HG02884 (cell line): Measurements from ENCODE around the gene TLE1.

Experiments used
- ATAC-seq: cut with Tn5 transposase; IDR thresholded peaks from one replicate; pipeline ENCODE4 v1.9.1; 2021; ENCODE audit warnings: mild to moderate bottlenecking, moderate library complexity; ENCODE audit not compliant: unreplicated experiment

TLE1 gene

GRCh38 chr9:81686614-81687520 lies 2.5 kb downstream of the TLE1 start:
- peak; percentile 21 for ATAC-seq

DNA sequence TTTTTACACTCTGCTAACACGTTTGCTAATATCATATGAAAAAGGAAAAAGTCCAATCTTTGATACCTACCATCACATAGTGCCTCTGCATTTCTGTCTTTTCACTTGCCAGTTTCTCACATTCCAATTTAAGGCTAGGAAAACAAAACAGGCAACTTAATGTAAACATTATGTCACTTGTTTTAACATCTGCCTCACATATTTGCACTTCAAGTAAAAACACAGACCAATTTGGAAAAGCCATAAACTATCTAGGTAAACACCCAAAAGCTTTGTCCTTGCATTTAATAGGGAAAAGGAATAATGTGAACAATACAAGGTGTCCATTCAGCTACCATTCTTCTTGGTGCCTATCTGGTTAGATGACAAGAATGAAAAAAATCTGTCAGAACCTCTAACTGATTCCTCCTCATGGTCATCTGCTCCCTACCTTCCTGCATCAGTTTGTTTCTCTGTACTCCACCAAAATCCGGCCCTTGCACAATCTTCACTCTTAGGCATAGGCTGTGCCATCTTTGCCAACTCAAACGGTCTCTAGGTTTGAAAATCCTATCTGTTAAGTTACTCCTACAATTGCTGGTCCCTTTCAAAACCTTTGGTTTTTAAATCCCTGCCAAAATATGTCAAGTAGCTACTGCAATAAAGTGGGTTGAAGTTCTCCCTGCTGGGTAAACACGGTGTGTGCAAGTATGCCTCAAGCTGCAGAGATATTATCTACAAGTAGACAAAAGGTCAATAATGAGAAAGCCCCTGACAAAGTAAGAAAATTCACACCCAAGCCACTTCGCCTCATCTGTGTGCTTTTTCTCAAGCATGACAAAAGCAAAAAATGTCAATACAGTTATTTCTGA lies 3.4 kb downstream of the TLE1 start:
- no peak for ATAC-seq

DNA sequence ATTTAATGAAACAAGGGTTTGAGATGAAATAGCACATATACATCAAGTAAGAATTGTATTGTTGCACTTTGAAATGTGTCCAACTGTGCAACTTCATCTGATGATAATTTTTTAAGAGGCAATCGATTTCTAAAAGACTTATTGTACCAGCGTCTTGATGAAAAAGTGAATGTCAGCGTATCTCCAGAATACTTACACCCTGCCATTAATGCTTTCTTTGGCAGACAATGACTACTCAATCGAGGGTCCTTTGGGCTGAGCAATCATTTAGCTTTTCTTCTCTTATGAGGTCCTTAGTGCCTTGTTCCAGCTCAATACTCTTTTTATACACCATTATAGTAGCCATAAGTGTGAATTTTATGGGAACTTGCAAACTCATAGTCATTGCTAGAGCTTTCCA lies 4.7 kb downstream of the TLE1 start:
- no peak for ATAC-seq

DNA sequence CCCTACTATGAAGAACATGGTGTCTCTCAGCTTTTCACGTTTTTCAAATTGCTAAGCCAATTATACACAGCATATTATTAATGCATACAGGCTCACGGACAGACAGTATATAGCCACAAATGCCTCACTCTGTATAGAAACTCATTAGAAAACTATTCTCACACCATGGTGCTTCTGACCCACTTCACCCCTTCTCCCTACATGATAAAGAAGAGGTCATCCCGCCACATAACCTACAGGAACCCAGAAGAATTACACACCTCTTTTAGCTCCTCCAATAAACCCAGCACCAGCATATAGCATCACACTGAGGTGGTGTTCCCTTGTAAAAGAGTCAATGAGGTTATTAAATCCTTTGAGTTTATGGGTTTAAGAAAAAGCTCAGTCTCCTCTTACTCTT lies 5.6 kb downstream of the TLE1 start:
- no peak for ATAC-seq

DNA sequence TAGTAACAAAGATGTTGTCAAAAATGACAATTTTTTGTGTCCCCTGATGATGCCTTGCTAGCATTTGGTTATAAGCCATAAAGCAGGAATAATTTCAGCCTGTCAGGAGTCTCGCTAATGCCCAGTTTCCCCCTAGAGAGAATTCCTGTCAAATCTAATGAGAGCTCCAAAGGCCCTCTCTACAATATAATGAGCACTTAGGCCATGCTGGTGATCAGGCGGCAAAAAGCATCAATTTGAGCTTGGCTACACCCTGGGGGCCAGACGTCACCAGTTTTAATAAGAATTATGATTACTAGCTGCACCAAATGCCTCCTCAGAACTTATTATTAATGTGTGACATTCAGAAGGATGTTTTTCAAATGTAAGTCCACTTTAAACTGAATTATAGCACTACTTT lies 6.1 kb downstream of the TLE1 start:
- ATAC-seq, result no peak

DNA sequence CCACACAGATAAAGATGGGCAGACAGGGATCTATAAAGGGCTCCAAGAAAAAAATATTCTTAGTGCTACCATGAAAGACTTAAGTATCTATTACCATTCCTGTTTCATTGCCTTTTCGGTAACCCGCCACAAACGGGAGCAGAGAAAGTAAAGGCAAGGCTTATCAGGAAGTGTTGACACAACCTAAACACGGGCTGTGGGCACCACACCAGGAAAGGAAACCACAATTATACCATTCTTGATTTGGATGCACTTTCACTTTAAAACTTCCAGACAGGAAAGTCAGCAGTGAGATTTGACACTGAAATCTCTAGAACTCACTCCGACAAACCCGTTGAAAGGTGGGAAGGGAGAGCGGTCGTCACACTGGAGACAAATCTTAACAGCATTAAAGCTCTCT lies 6.5 kb downstream of the TLE1 start:
- no peak for ATAC-seq

- no peak for ATAC-seq
Observed at GRCh38 chr9:81682177-81682576, 7.2 kb downstream of the TLE1 start.

GRCh38 chr9:81680506-81680905 lies 8.8 kb downstream of the TLE1 start:
- ATAC-seq, result no peak

DNA sequence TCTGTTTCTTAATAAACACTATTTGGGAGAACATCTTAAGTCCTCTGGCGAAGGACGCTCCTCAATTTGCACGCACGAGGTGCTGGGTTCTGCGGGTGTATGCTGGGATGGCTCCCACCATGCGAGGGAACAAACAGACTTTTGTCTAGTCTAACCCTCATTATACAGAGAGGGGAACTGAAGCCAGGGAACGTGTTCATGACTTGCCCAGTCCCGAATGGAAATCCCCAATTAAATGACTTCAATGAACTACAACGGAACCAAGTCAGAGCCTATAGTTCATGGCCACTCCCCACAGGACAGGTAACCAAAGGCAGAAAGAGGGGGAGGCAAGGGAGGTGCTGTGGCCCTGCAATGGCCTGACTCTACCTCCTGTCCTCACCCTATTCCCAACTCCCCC lies 9.3 kb downstream of the TLE1 start:
- no peak for ATAC-seq

DNA sequence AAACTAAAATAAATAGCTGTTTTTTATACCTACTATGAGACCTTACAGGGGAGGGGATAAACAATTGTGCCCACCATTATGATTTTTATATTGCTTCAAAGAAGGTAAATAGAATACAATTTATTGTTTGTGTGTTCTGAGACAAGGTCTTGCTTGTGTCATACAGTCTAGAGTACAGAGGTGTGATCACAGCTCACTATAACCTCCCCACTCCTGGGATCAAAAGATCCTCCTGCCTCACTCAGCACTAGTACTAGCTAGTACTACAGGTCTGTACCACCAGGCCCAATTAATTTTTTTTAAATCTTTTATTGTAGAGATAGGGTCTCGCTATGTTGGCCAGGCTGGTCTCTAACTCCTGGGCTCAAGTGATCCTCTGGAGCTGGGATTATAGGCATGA lies 11.3 kb downstream of the TLE1 start:
- no peak for ATAC-seq

DNA sequence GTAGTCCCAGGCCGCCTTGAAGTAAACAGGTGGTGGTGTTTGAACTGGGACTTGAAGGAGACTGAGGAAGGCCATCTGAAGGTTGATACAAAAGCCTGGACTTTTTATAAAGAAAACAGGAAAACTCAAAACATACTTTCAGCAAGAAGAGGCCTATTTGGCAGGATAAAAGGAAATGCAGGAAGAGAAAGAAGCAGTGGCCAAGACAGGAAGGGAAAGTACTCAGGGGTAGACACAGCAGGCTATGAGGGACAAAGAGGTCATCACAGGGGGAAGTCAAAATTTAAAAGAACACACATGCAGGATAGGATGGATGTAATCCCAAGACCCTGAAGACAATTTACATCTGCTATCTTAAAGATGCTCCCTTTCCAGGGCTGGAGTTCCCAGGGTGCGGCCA lies 13.0 kb downstream of the TLE1 start:
- ATAC-seq, result no peak

- no peak for ATAC-seq
Observed at GRCh38 chr9:81673310-81673709, 16.0 kb downstream of the TLE1 start.

- no peak for ATAC-seq
Observed at GRCh38 chr9:81671880-81672280, 17.5 kb downstream of the TLE1 start.

DNA sequence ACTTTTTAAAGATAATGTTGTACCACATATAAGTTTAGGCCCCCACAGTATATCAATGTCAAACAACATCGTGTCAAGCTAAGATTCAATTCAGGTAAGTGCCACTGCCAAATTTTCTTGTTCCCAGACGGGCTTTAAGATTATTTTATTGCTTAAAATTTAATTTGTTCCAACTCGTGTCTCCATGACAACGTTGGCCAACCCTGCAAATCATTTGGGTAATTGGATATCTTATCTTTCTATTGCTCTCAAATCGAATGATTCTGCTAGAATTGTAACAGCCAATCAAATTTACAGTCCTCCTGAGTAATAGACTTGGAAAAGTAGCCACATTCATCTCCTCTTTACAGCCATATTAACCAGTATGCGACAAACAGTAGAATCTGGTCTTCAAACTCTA lies 19.5 kb downstream of the TLE1 start:
- ATAC-seq, result no peak

DNA sequence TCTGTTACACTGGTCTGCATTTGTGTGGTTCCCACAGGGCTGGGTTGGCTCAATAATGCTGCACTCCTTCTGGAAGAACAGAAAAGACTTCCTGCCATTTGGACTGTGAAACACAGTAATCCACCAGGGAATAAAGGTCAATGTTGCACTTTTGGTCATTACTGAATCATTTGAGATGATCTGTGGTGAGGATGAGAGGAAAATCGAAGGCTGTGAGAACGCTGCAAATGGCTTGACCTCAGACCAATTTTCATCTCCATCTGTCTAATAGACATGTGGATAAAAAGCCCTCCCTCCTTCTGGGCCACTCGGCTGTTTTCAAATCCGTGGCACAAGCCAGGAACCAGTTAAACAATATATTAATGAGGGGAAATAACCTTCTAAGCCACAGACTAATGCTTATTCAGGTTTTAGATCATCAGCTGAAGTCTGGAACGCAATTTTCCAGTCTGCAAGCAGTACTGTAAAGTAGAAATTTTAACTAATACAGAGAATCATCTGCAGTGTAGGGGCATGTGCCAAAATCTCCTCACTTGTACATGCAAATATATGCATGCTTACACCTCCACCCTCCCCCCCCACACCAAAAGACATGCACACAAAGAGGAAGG lies 20.2 kb downstream of the TLE1 start:
- no peak for ATAC-seq

- ATAC-seq, result no peak
Observed at GRCh38 chr9:81666123-81666522, 23.2 kb downstream of the TLE1 start.

GRCh38 chr9:81665322-81665871 lies 23.9 kb downstream of the TLE1 start:
- no peak for ATAC-seq

DNA sequence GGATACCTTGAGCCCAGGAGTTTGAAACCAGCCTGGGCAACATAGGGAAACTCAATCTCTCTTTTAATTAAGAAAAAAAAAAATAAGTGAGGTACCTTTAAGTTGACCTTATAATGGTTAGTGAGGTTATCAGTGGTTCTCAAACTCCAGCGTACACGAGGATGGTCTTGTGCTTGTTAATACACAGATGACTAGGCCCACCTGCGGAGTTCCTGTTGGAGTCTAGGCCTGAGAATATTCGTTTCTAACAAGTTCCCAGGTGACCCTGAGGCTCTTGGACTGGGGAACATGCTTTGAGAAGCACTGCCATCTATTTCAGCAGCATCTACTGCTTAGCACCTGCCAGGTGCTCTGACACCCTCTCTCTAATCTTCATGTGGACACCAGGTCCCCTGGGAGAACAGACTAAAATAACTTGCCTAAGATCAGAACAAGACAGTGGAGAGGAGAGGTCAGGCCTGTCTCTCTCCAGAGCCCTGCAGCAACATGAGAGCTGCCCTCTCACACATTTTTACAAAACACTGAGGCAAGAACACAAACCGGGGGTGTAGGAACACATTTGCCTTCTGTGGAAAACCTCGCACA lies 24.6 kb downstream of the TLE1 start:
- no peak for ATAC-seq

GRCh38 chr9:81661339-81661738 lies 28.0 kb downstream of the TLE1 start:
- no peak for ATAC-seq

GRCh38 chr9:81656871-81657337 lies 32.4 kb downstream of the TLE1 start:
- no peak for ATAC-seq

DNA sequence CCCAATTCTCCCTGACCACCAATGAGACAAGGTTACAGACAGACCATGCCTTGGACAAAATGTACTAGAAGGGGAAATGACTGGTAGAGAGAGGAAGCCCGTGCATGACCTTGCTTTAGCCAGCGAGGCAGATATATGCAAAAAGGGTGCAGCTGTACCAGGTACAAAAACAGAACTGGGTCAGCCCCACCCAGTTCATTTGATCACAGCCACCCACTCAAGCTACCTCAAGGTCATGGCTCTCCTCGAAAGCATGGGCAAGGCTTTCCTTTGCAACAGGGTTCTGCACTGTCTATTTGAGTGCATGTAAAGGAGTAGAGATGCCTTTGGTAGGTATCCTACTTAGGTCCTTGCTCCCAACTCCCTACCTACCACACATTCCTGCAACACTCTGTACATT lies 33.3 kb downstream of the TLE1 start:
- ATAC-seq, result peak; percentile 80
